ENCODE data around the gene ETV1. TPM values are rescaled to one million over a fixed set of nuclear protein-coding genes. Genes with fewer than 3 reads are reported as not detected.
A peak's percentile ranks its signal among the peaks of the same experiment; 100 is the strongest.

Gene ETV1
- total and polyA plus RNA-seq, 4 donors = 12.7 to 85.3 (median 45.1) TPM

DNA sequence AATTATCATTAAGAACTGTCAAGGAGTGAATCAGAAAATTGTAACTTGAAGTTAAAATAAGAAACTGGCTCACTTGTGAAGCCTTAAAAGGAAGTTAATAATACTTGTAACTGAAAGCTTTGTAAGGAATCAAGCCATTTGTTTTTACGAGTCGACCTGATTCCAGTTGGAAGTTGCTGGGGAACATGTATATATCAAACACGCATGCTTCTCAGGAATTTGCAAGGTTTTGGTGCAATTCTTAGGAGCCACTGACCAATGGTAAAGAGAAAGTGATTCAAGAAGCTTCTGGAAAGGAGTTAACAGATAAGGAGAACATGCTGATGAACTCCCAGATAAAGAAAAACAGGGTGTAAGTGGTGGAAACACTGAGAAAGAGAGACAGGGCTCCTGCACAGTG lies 56.4 kb downstream of the ETV1 start:
- 72 to 80% methylated on average over 3 of the region's 3 CpGs for WGBS, 2 donors
- ATAC-seq (ENCODE audit: insufficient read depth, low FRiP score) = peak; percentile 35
- Histone ChIP-seq H3K36me3 (ENCODE audit: control insufficient read depth in 4 of 4, insufficient read depth in 4 of 4, low read length in 4 of 4) (peaks cover 7 to 16% (median 12%) of the 10 kb centered on the region in 4 donors), H3K9ac (ENCODE audit: insufficient read depth in 1 of 2, low read length in 2 of 2) (no peak overlapping the region), H3K4me3 (no peak overlapping the region), H3K27me3 (ENCODE audit: control insufficient read depth in 3 of 3, insufficient read depth in 3 of 3, low read length in 2 of 3) (no peaks in the 10 kb centered on the region), H3K4me1 (ENCODE audit: control insufficient read depth in 5 of 5, insufficient read depth in 5 of 5, low read length in 5 of 5) (no peaks in the 10 kb centered on the region), H3K27ac (ENCODE audit: low read depth in 1 of 2, low read length in 1 of 2) (peak overlapping the region in 1 of 2 donors; percentile 74), H3K9me3 (ENCODE audit: control insufficient read depth in 4 of 4, insufficient read depth in 3 of 4, low read length in 3 of 4) (no peaks in the 10 kb centered on the region)
- DNase-seq = no peak
- TF ChIP-seq, protein P1, sequence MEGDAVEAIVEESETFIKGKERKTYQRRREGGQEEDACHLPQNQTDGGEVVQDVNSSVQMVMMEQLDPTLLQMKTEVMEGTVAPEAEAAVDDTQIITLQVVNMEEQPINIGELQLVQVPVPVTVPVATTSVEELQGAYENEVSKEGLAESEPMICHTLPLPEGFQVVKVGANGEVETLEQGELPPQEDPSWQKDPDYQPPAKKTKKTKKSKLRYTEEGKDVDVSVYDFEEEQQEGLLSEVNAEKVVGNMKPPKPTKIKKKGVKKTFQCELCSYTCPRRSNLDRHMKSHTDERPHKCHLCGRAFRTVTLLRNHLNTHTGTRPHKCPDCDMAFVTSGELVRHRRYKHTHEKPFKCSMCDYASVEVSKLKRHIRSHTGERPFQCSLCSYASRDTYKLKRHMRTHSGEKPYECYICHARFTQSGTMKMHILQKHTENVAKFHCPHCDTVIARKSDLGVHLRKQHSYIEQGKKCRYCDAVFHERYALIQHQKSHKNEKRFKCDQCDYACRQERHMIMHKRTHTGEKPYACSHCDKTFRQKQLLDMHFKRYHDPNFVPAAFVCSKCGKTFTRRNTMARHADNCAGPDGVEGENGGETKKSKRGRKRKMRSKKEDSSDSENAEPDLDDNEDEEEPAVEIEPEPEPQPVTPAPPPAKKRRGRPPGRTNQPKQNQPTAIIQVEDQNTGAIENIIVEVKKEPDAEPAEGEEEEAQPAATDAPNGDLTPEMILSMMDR (IDR thresholded peaks at IDR 0.05; ENCODE audit: control extremely low read depth, extremely low read depth) = no peak

DNA sequence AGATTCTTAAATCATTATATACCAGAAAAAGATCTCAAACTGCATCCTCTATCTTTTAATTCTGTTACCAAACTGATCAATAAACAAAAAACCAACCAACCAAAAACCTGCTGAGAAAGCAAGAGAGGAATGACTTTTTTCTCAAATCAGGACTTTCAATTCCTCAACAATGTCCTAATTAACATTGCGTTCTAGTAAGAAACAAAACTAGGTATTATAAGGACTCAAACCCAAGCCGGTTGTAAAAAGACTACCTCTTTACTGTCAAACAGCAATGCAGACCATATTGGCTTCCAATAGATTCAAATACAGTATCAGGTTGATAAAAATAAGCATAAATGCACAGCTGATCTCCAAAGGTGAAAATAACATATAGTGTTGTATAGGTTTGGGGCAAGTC lies 57.3 kb downstream of the ETV1 start:
- H3K27ac ChIP-seq (ENCODE audit: low read depth in 1 of 2, low read length in 1 of 2) = no peak overlapping the region
- no peak overlapping the region for H3K4me3 ChIP-seq
- H3K36me3 ChIP-seq (ENCODE audit: control insufficient read depth in 4 of 4, insufficient read depth in 4 of 4, low read length in 4 of 4) = peaks cover 7 to 16% (median 15%) of the 10 kb centered on the region in 4 donors
- H3K4me1 ChIP-seq (ENCODE audit: control insufficient read depth in 5 of 5, insufficient read depth in 5 of 5, low read length in 5 of 5) = no peaks in the 10 kb centered on the region
- H3K27me3 ChIP-seq (ENCODE audit: control insufficient read depth in 3 of 3, insufficient read depth in 3 of 3, low read length in 2 of 3) = no peaks in the 10 kb centered on the region
- H3K9ac ChIP-seq (ENCODE audit: insufficient read depth in 1 of 2, low read length in 2 of 2) = no peak overlapping the region
- TF ChIP-seq, protein P1 (IDR thresholded peaks at IDR 0.05; ENCODE audit: control extremely low read depth, extremely low read depth) = no peak
- H3K9me3 ChIP-seq (ENCODE audit: control insufficient read depth in 4 of 4, insufficient read depth in 3 of 4, low read length in 3 of 4) = no peaks in the 10 kb centered on the region
- ATAC-seq (ENCODE audit: insufficient read depth, low FRiP score) = no peak
- 94 to 95% methylated on average over 2 of the region's 2 CpGs for WGBS, 2 donors
- no peak for DNase-seq

DNA sequence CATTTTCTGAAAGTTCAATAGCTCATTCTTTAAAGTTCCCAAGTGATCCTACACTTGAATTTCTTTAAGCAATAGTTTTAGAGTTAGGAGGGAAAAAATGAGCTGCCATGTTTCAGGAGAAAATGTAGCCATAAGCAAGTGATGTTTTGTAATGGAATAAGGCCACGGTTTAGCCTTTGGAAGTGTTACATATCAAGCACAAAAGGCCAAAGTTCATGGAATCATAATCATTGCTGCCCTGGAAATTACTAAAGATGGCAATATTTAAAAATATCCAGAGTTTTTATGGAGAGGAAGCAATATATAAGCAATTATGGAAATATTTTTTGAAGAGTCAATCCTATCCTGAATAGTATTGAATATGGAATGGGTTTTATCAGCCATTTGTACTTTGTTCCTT lies 68.4 kb downstream of the ETV1 start:
- H3K36me3 ChIP-seq (ENCODE audit: control insufficient read depth in 4 of 4, insufficient read depth in 4 of 4, low read length in 4 of 4) = peaks cover 0 to 5% (median 2%) of the 10 kb centered on the region in 4 donors
- WGBS, 2 donors = 65 to 77% methylated on average over 1 of the region's 1 CpG
- no peaks in the 10 kb centered on the region for H3K27me3 ChIP-seq (ENCODE audit: control insufficient read depth in 3 of 3, insufficient read depth in 3 of 3, low read length in 2 of 3)
- H3K9me3 ChIP-seq (ENCODE audit: control insufficient read depth in 4 of 4, insufficient read depth in 3 of 4, low read length in 3 of 4) = no peaks in the 10 kb centered on the region
- TF ChIP-seq, protein P1 (IDR thresholded peaks at IDR 0.05; ENCODE audit: control extremely low read depth, extremely low read depth) = no peak
- H3K9ac ChIP-seq (ENCODE audit: insufficient read depth in 1 of 2, low read length in 2 of 2) = no peak overlapping the region
- no peak overlapping the region for H3K4me3 ChIP-seq
- no peak for ATAC-seq (ENCODE audit: insufficient read depth, low FRiP score)
- no peak overlapping the region for H3K27ac ChIP-seq (ENCODE audit: low read depth in 1 of 2, low read length in 1 of 2)
- no peak for DNase-seq
- H3K4me1 ChIP-seq (ENCODE audit: control insufficient read depth in 5 of 5, insufficient read depth in 5 of 5, low read length in 5 of 5) = peaks cover 0 to 20% (median 8%) of the 10 kb centered on the region in 5 donors
